ENCODE data around the gene ZEB2.

The ZEB2 gene

GRCh38 chr2:144526831-144527230, 6.9 kb upstream of the ZEB2 start:
- no peak for DNase-seq

- no peak for DNase-seq
Observed at GRCh38 chr2:144524118-144525009, 4.4 kb upstream of the ZEB2 start.

GRCh38 chr2:144523596-144524117, 3.7 kb upstream of the ZEB2 start:
- no peak for DNase-seq

GRCh38 chr2:144522897-144523595, 3.1 kb upstream of the ZEB2 start:
- no peak for DNase-seq

- no peak for DNase-seq
Observed at GRCh38 chr2:144522176-144522896, 2.4 kb upstream of the ZEB2 start.

- DNase-seq, result no peak
Observed at GRCh38 chr2:144521686-144522085, 1.8 kb upstream of the ZEB2 start.

DNA sequence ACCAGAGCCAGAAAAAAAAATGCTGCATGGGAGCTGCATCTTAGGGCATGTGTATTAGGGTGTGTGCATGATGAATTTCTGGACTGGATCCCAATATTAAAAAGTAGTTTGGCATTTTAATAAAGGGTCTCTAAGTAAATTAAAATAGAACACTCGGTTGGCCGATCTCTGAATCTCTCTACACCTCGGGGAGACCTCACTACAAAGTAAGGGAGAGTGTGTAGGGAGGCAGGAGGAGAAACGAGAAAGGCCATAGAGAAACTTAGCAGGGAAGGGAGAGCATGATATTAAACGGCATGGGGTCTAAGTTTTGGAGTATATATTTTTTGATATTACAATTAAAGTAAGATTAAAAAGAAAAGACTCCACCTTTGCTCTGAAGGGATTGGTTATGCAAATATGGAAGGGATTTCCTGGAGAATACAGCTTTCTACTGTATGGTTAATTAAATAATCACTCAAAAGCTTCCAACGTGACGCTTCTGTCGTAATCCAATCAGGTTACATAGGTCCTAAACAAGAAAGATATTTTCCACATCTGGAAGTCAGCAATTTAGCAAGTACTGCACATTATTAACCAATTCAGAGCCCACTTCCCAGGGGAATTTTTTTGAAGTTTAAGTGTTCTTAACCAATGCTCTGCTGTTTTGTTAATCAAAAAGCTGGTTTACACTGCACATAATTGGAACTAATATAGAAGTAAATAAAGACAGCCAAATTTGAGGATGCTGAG, 1.0 kb upstream of the ZEB2 start:
- no peak for DNase-seq

- DNase-seq, result no peak
Observed at GRCh38 chr2:144519597-144519933, 354 bp downstream of the ZEB2 start.

DNA sequence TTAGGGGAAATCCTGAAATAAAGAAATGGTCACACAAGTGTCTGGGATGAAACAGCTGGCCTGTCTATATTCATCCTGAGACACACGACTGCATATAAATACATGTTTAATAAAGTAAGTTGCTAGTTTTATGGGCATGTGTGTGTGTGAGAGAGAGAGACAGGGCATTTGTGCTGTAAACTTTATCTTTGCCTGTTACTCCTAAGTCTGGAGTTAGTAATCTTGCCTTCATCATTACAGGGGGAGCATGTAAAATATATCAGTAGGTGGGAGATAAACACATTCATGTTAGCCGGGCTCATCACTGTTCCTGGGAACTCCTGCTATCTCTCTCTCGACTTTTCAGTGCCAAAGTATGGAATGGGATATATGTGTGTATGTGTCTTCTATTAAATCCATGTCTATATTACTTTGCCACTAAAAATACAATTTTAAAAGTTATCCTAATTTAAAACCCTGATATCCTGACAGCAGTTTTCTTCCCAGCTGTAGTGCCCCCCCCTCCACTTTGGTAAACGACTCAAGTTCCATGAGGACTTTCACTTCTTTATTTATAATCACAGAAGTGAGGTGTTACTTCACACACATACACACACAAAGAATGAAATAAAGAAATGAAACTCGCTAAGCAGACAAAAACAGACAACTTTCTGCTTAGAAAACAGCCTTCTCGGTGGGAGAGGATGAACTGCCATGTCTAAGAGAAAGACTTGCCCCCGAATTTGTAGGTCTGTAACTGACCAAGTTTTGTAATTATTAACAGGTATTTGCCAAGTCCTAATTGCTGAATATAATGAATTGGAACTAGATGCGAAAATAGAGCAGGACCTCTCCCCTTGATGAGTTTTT, 947 bp downstream of the ZEB2 start:
- DNase-seq, result no peak

DNA sequence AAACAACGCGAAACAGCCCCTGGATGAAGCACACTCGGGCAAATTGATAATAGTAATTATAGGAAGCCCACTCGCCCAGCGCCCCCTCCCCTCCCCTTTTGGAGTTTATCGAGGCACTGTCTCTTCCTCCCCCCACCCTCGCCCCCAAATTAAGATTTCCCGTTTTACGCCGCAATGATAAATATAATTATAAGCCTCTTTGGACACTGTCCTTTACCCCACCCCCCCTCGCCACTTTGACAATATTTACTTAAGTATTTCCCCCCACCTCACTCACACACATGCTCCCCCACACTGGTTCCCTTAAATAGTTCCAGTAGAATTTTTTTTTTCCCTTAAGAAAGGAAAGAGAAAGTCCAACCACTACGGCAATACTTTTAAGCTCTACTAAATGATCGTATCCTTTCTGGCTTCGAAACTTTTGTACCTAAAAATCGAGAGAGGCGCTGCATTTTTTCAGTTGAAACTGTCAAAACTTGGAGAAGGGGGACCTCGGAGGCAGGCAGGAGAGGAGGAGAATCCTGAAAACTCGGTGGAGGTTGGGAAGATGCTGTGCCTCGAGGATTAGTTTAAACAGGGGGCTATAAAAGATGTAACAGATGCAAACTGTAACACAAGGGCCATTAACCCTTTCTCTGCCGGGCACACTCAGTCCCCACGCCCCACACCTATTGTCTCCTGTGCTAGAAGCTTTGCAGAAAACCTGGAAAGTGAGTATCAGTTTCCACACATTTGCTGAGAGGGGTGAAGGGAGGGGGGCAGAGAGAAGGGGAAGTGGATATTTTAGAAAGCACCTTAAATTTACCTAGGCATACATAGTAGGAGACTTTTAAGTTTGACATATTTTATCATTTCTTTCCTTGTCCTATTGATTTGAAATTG, 1.8 kb downstream of the ZEB2 start:
- DNase-seq, result no peak

DNA sequence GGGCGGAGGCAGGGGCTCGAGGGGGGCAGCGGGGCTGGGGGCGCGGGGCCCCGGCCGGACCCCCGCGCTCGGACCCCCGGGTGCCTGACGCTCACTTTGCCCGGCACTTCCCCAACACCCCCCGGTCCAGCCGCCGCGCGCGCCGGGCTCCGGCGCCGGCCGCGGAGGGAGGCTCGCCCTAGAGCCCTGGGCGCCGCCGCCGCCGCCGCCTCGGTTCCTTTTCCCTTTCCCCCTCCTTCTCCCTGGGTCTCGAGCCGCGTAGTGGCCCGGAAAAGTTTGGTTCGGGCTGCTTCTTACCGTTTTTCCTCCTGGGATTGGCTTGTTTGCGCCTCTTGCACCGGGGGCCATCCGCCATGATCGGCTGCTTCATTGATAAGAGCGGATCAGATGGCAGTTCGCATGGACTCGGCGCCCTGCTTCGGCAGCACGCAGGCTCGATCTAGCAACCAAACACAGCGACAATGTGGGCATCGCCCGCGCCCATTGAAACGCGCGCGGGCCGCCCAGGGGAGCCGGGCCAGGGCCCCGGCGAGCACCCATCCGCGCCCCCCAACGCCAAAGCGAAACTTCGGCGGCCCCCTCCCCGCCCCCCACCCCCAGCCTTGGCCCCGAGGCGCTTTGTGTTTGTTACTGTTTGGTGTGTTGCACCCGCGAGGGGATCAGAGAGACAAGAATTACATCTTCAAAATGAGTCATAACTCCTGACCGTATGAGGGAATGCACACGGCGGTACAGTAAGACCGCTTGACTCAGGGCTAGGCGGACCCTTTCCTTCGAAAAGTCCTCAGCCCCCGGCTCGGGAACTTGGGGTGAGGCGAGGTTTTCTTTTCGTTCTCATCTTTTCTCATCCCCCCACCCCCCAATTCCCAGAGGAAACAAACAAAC, 2.7 kb downstream of the ZEB2 start:
- DNase-seq, result no peak

DNA sequence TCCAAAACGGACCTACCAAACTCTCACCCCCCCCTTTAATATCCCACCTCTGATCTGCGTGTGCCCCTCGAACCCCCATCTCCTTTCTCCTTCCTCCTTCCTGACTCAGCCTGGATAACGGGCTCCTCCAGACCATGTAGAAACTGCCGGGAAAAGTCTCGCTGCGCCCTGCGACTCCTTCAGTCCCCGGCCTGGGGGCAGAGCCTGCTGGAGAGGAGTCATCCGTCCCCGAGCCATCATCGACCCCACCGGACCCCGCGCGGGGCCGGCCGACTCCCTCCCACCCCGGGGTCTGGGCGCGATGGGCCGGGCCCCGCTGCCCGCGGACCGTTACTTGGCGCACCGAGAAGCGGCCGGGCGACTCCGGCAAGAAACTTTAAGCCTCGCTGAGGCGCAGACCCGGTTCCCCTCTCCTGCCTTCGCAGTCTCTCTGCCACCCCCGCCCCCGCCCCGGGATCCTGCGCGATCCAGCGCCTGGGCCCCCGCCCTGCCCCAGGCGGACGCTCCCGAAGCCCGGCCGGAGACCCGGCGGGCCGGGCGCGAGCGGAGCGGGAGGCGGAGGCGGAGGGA, 3.4 kb downstream of the ZEB2 start:
- no peak for DNase-seq

GRCh38 chr2:144515696-144516410, 4.1 kb downstream of the ZEB2 start:
- DNase-seq, result no peak

DNA sequence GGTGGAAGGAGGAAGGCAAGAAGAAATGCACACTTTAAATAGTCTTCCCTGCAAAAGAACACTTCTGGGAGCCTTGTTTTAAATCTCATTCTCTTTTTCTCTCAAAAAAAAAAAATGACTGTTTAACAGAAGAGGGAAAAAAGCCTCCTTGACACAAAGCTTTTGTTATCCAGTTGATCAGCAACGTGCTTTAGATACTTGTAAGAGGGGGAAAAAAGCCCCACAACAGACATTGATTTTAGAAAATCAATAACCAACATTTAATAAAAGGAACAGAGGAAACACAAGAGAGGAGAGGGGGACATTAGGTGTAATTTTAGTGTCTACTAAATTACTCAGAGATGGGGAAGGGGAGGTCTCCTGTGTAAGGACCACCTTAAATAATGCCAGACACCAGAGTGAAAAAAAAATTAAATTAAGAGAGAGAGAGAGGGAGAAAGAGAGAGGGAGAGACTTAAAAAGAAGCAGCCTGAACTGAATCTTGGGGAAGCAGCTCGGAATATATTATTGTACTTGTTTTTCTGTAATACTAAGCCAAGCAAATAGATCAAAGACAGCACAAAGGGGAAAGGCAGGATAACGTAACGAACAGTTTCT, 4.7 kb downstream of the ZEB2 start:
- DNase-seq, result no peak

DNA sequence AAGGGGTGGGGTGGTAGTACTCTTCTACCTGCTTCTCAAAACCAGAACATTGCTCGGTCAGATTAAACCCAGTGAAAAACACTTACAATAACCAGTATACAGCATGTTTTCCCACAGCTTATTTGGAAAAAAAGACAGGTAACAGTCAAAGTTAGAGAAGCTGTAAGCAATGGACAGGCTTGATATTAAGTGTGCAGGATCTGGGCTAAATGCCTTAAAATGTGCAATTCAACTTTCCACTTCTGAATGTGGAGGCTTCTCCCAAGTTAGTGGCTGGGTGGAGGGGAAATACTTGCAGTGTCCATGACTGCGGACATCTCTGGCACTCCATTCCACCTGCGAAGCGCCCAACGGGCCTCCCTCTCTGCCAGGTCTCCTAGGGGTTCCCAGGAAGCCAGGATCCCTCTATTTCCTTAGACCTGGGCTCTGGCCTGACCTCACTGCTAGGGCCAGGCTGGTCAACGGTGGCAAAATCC, 5.3 kb downstream of the ZEB2 start:
- DNase-seq, result no peak

DNA sequence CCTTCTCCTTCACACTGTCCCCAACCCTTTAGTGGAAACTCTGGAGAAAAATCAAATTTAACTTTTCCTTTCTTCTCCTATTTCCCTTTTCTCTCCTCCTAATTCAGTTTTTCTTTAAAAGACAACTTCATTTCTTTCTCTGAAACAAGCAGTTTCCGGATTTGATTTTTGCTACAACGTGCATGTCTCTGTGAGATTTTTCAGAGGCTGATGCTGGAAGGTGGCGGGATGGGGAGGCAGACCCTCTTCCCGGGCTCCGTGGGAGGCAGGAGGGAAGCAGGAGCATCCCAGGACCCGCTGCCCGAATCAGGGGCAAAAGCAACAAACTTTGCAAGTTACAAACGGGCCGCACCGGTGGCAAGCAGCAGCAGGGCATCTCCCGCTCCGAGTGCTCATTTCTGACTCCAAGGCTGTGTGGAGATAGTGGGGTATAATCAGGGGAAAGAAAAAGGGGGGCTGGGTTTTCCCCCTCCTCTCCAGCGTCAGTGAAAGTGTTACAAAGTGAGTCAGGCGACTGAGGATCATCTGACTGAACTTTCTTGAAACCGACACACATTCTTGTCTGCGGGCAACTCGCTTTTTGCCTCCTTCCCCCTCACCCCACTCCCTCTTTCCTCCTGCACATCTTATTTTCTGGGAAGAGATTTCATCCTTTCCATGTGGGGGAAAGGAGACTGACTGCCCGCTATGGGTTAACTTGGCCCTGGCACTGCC, 6.4 kb downstream of the ZEB2 start:
- no peak for DNase-seq

- no peak for DNase-seq
Observed at GRCh38 chr2:144512891-144513351, 7.0 kb downstream of the ZEB2 start.

All from activated CD4-positive, alpha-beta T cell treated with anti-CD3 and anti-CD28 coated beads, Interleukin-2, amount 50 U/mL, for 1 hour (primary cell).